HG02870 (cell line): Measurements from ENCODE around the gene SDK1.
"Not testable (repeated sequence)": the region's sequence is repeated elsewhere in the genome, so short reads cannot be mapped to it uniquely, and the experiment has no call there.

ENCODE experiments used
- ATAC-seq: cut with Tn5 transposase; IDR thresholded peaks from one replicate; pipeline ENCODE4 v1.9.1; 2021; ENCODE audit warnings: mild to moderate bottlenecking, moderate library complexity; ENCODE audit not compliant: unreplicated experiment

SDK1 gene

GRCh38 chr7:4233621-4234497, 932.8 kb downstream of the SDK1 start:
- no peak for ATAC-seq

GRCh38 chr7:4234498-4234855, 933.4 kb downstream of the SDK1 start:
- ATAC-seq = no peak

- ATAC-seq = no peak
Measured at GRCh38 chr7:4234886-4235285, 933.8 kb downstream of the SDK1 start.

GRCh38 chr7:4235596-4235995, 934.5 kb downstream of the SDK1 start:
- no peak for ATAC-seq

- no peak for ATAC-seq
Measured at GRCh38 chr7:4236389-4236788, 935.3 kb downstream of the SDK1 start.

GRCh38 chr7:4236873-4237272, 935.8 kb downstream of the SDK1 start:
- ATAC-seq = not testable (repeated sequence)

- ATAC-seq = no peak
Measured at GRCh38 chr7:4237296-4238235, 936.5 kb downstream of the SDK1 start.

GRCh38 chr7:4238861-4239260, 937.8 kb downstream of the SDK1 start:
- ATAC-seq = no peak

- no peak for ATAC-seq
Measured at GRCh38 chr7:4240042-4240441, 939.0 kb downstream of the SDK1 start.

- ATAC-seq = no peak
Measured at GRCh38 chr7:4240520-4241303, 939.7 kb downstream of the SDK1 start.

GRCh38 chr7:4241304-4241612, 940.2 kb downstream of the SDK1 start:
- ATAC-seq = no peak

GRCh38 chr7:4241791-4242190, 940.7 kb downstream of the SDK1 start:
- ATAC-seq = no peak

GRCh38 chr7:4242706-4243105, 941.7 kb downstream of the SDK1 start:
- no peak for ATAC-seq

- ATAC-seq = no peak
Measured at GRCh38 chr7:4244041-4244440, 943.0 kb downstream of the SDK1 start.

- no peak for ATAC-seq
Measured at GRCh38 chr7:4244635-4245034, 943.6 kb downstream of the SDK1 start.

- ATAC-seq = no peak
Measured at GRCh38 chr7:4245135-4245865, 944.2 kb downstream of the SDK1 start.

- no peak for ATAC-seq
Measured at GRCh38 chr7:4245866-4246470, 944.9 kb downstream of the SDK1 start.

- no peak for ATAC-seq
Measured at GRCh38 chr7:4246536-4246935, 945.5 kb downstream of the SDK1 start.

- ATAC-seq = no peak
Measured at GRCh38 chr7:4247106-4247876, 946.2 kb downstream of the SDK1 start.
